H1 (cell line): Measurements from ENCODE around the gene SIK3. TPM values are rescaled to one million over a fixed set of nuclear protein-coding genes. Genes with fewer than 3 reads are reported as not detected.

ENCODE experiments used
- CTCF ChIA-PET: fragments of 300-600 bp; sonication (Branson Sonifier 250); formaldehyde crosslinking; loops from one replicate; lab custom pipeline; 2021; ENCODE audit not compliant: partially characterized antibody; lab: Charles Lee
- POLR2A ChIA-PET: fragments of 300-600 bp; sonication (Branson Sonifier 250); formaldehyde crosslinking; loops from one replicate; lab custom pipeline; 2021; ENCODE audit warnings: inconsistent platforms; ENCODE audit not compliant: partially characterized antibody; lab: Charles Lee
- DNase-seq, 2 experiments: peaks; one replicate each; pipeline versions ENCODE4 v3.0.0 to v3.0.0-alpha.2; 2010 to 2022; ENCODE audit warnings: low spot score in 2 of 2, low read depth in 1 of 2, mixed read lengths in 1 of 2
- FAIRE-seq: peaks from 2 replicates; lab custom pipeline; 2011; peaks lifted over from hg19 to GRCh38; lab: Jason Lieb, UNC
- H2AFZ ChIP-seq: 2 replicates; pipeline ENCODE4 v1.8.1; 2012; ENCODE audit warnings: low read length, inconsistent platforms
- H2AK5ac ChIP-seq: 2 replicates; pipeline ENCODE4 v1.6.1; 2013; ENCODE audit warnings: low read depth, low read length
- H2BK120ac ChIP-seq: replicated peaks from 2 replicates; pipeline ENCODE3; 2013; ENCODE audit warnings: low read depth, low read length, inconsistent platforms
- H2BK12ac ChIP-seq: 2 replicates; pipeline ENCODE4 v1.6.1; 2013; ENCODE audit warnings: low read depth, low read length
- H2BK15ac ChIP-seq: 2 replicates; pipeline ENCODE4 v1.6.1; 2013; ENCODE audit warnings: low read length
- H2BK20ac ChIP-seq: 2 replicates; pipeline ENCODE4 v1.6.1; 2013; ENCODE audit warnings: low read length
- H2BK5ac ChIP-seq: 2 replicates; pipeline ENCODE4 v1.6.1; 2013; ENCODE audit warnings: low read depth, low read length
- H3K14ac ChIP-seq: 2 replicates; pipeline ENCODE4 v1.6.1; 2013; ENCODE audit warnings: inconsistent platforms; ENCODE audit not compliant: insufficient read length
- H3K18ac ChIP-seq: 2 replicates; pipeline ENCODE4 v1.6.1; 2013; ENCODE audit warnings: low read length; ENCODE audit errors: extremely low read depth
- H3K23ac ChIP-seq: 2 replicates; pipeline ENCODE4 v1.6.1; 2013; ENCODE audit warnings: inconsistent platforms; ENCODE audit not compliant: insufficient read length
- H3K23me2 ChIP-seq: 2 replicates; pipeline ENCODE4 v1.6.1; 2013; ENCODE audit warnings: low read depth, low read length
- H3K27ac ChIP-seq: 2 replicates; pipeline ENCODE4 v1.6.1; 2011; ENCODE audit warnings: low read depth, low read length, inconsistent platforms
- H3K27me3 ChIP-seq, 4 experiments: replicated peaks in 1 of 4; 1 replicate in 1 of 4; 2 replicates in 3 of 4; pipeline versions ENCODE4 v1.6.1 to v1.8.1; 2011 to 2013; ENCODE audit warnings: low read length in 3 of 4, mild to moderate bottlenecking in 3 of 4, inconsistent platforms in 2 of 4, mixed read lengths in 2 of 4, moderate library complexity in 1 of 4; ENCODE audit not compliant: control insufficient read depth in 3 of 4, insufficient read depth in 3 of 4; ENCODE audit errors: extremely low read depth in 1 of 4
- H3K36me3 ChIP-seq, 4 experiments: 2 replicates each; pipeline versions ENCODE4 v1.6.1 to v1.8.1; 2011 to 2013; ENCODE audit warnings: mild to moderate bottlenecking in 4 of 4, low read length in 3 of 4, moderate library complexity in 2 of 4, control low read depth in 1 of 4, inconsistent platforms in 1 of 4; ENCODE audit not compliant: insufficient read depth in 4 of 4, control insufficient read depth in 2 of 4
- H3K4ac ChIP-seq: replicated peaks from 2 replicates; pipeline ENCODE3; 2013; ENCODE audit warnings: low read length, low read depth, mixed read lengths, inconsistent platforms; ENCODE audit not compliant: insufficient read length
- H3K4me1 ChIP-seq, 4 experiments: replicated peaks in 1 of 4; 1 replicate in 1 of 4; 2 replicates in 3 of 4; pipeline versions ENCODE4 v1.6.1 to v1.8.1; 2011 to 2013; ENCODE audit warnings: low read length in 3 of 4, inconsistent platforms in 2 of 4, mixed read lengths in 1 of 4; ENCODE audit not compliant: insufficient read depth in 4 of 4, control insufficient read depth in 3 of 4
- H3K4me2 ChIP-seq, 2 experiments: 2 replicates each; pipeline versions ENCODE4 v1.6.1 to v1.8.1; 2011 to 2013; ENCODE audit warnings: low read depth in 2 of 2, low read length in 2 of 2, control low read depth in 1 of 2, inconsistent platforms in 1 of 2, mild to moderate bottlenecking in 1 of 2; ENCODE audit not compliant: insufficient read depth in 1 of 2
- H3K4me3 ChIP-seq, 4 experiments: fragments of 200-600, 300-600 bp in 1 of 4; sonication (generic), shearing (Covaris generic), sonication (Bioruptor Twin) in 1 of 4; 2 replicates each; pipeline versions ENCODE4 v1.5.1 to v1.8.1; 2011 to 2016; ENCODE audit warnings: low read length in 4 of 4, low read depth in 3 of 4, control low read depth in 2 of 4, inconsistent platforms in 2 of 4, mild to moderate bottlenecking in 2 of 4, mixed read lengths in 1 of 4, moderate library complexity in 1 of 4; ENCODE audit not compliant: insufficient read depth in 2 of 4; ENCODE audit errors: extremely low read depth in 1 of 4
- H3K56ac ChIP-seq: replicated peaks from 2 replicates; pipeline ENCODE3; 2013; ENCODE audit warnings: low read depth, mild to moderate bottlenecking, mixed read lengths, low read length, inconsistent platforms; ENCODE audit not compliant: insufficient read length
- H3K79me1 ChIP-seq: 2 replicates; pipeline ENCODE4 v1.6.1; 2013; ENCODE audit warnings: low read depth, low read length, control low read depth
- H3K79me2 ChIP-seq, 2 experiments: 2 replicates each; pipeline versions ENCODE4 v1.6.1 to v1.8.1; 2012 to 2013; ENCODE audit warnings: low read length in 2 of 2, mild to moderate bottlenecking in 2 of 2, inconsistent platforms in 1 of 2; ENCODE audit not compliant: insufficient read depth in 2 of 2, control insufficient read depth in 1 of 2
- H3K9ac ChIP-seq, 4 experiments: replicated peaks in 1 of 4; 1 replicate in 1 of 4; 2 replicates in 3 of 4; pipeline versions ENCODE4 v1.6.1 to v1.8.1; 2011 to 2013; ENCODE audit warnings: low read depth in 3 of 4, low read length in 3 of 4, control low read depth in 2 of 4, mild to moderate bottlenecking in 2 of 4, moderate library complexity in 2 of 4, inconsistent platforms in 1 of 4; ENCODE audit errors: extremely low read depth in 1 of 4
- H3K9me3 ChIP-seq, 2 experiments: 2 replicates each; pipeline versions ENCODE4 v1.6.1 to v1.8.1; 2012 to 2013; ENCODE audit warnings: mild to moderate bottlenecking in 2 of 2, moderate library complexity in 2 of 2, control low read depth in 1 of 2, inconsistent platforms in 1 of 2, low read depth in 1 of 2, low read length in 1 of 2, mixed read lengths in 1 of 2; ENCODE audit not compliant: insufficient read depth in 2 of 2
- H4K20me1 ChIP-seq, 2 experiments: replicated peaks in 1 of 2; 2 replicates each; pipeline versions ENCODE3 to v1.8.1; 2011 to 2013; ENCODE audit warnings: inconsistent platforms in 2 of 2, low read length in 2 of 2, mild to moderate bottlenecking in 1 of 2; ENCODE audit not compliant: insufficient read depth in 2 of 2, control insufficient read depth in 1 of 2
- H4K5ac ChIP-seq: 2 replicates; pipeline ENCODE4 v1.6.1; 2013; ENCODE audit warnings: low read length, low read depth, mixed read lengths, inconsistent platforms; ENCODE audit not compliant: insufficient read length
- H4K8ac ChIP-seq: 2 replicates; pipeline ENCODE4 v1.8.0; 2013; ENCODE audit warnings: mild to moderate bottlenecking, moderate library complexity, low read length, inconsistent platforms; ENCODE audit not compliant: insufficient read depth; ENCODE audit errors: extremely low read depth
- H4K91ac ChIP-seq: replicated peaks from 2 replicates; pipeline ENCODE3; 2013; ENCODE audit warnings: low read length, mixed read lengths, inconsistent platforms; ENCODE audit not compliant: insufficient read length
- BCL11A ChIP-seq, 2 experiments: IDR thresholded peaks; one replicate each; pipeline ENCODE4 v1.6.1; 2011; ENCODE audit warnings: low read depth in 2 of 2, low read length in 2 of 2, mild to moderate bottlenecking in 2 of 2
- CTBP2 ChIP-seq: IDR thresholded peaks from 2 replicates; pipeline ENCODE4 v1.7.0; 2011; ENCODE audit warnings: borderline replicate concordance, mild to moderate bottlenecking, moderate library complexity, mixed read lengths, low read length; ENCODE audit not compliant: insufficient read depth, insufficient read length
- HDAC6 ChIP-seq: IDR thresholded peaks from one replicate; pipeline ENCODE4 v1.7.1; 2012; ENCODE audit warnings: low read depth, mild to moderate bottlenecking, inconsistent platforms, low read length, moderate library complexity
- POLR2A ChIP-seq, 2 experiments: IDR thresholded peaks; 1 replicate in 1 of 2; 2 replicates in 1 of 2; pipeline ENCODE4 v1.6.1; 2011; ENCODE audit warnings: low read depth in 2 of 2, low read length in 2 of 2, mild to moderate bottlenecking in 2 of 2; ENCODE audit errors: control extremely low read depth in 1 of 2
- POLR2AphosphoS5 ChIP-seq: IDR thresholded peaks from 2 replicates; pipeline ENCODE4 v1.6.1; 2011; ENCODE audit warnings: low read depth, low read length
- SP2 ChIP-seq: IDR thresholded peaks from 2 replicates; pipeline ENCODE4 v1.6.1; 2012; ENCODE audit warnings: mild to moderate bottlenecking, low read length, inconsistent platforms
- TAF1 ChIP-seq: IDR thresholded peaks from 2 replicates; pipeline ENCODE4 v1.6.1; 2011; ENCODE audit warnings: mild to moderate bottlenecking, low read depth, low read length
- TBP ChIP-seq: IDR thresholded peaks from 2 replicates; pipeline ENCODE4 v1.6.1; 2011; ENCODE audit warnings: low read depth, low read length, improper control_type of control experiment
- WGBS, 2 experiments: shearing (Covaris generic) in 1 of 2; methylation state at CpG; one replicate each; pipeline versions ENCODE4 v1.1.6 to v1.1.7; 2013 to 2015; ENCODE audit warnings: low lambda C conversion rate in 2 of 2, mixed read lengths in 2 of 2, inconsistent platforms in 1 of 2, low coverage in 1 of 2, missing lambda C conversion rate in 1 of 2; ENCODE audit not compliant: insufficient replicate concordance in 2 of 2, insufficient coverage in 1 of 2, insufficient read length in 1 of 2; ENCODE audit errors: extremely low coverage in 1 of 2, missing lambda C conversion rate in 1 of 2; 5-methylcytosine and 5-hydroxymethylcytosine counted together
- polyA plus RNA-seq, 7 experiments: library from polyadenylated mRNA; depleted of rRNA in 3 of 7; stranded (reverse) in 5 of 7; unstranded in 2 of 7; fragments of >200 nt in 5 of 7; fragments of 200-250 nt in 2 of 7; gene quantifications; 1 replicate in 5 of 7; 2 replicates in 1 of 7; 4 replicates in 1 of 7; pipeline versions ENCODE4 v1.2.1 to v1.2.3, GENCODE V29; 2011 to 2013; ENCODE audit warnings: missing spikeins in 2 of 7, mixed read lengths in 2 of 7
- total RNA-seq: library from RNA; stranded (reverse); fragmentation: NEBNext Ultra II Directional; extraction: Animal tissue kit (Norgen Biotek cat#: 25700); gene quantifications from 2 replicates; pipeline ENCODE4 v1.2.1, GENCODE V29; 2021
- TF ChIP-seq, protein P1 (sequence below): IDR thresholded peaks from 2 replicates; pipeline ENCODE4 v1.6.1; 2011; ENCODE audit warnings: low read depth, mild to moderate bottlenecking, low read length; ENCODE audit not compliant: insufficient read depth
- TF ChIP-seq, protein P2 (sequence below): IDR thresholded peaks from 2 replicates; pipeline ENCODE4 v1.6.1; 2012; ENCODE audit warnings: inconsistent platforms
- TF ChIP-seq, protein P3 (sequence below), 3 experiments: IDR thresholded peaks; 1 replicate in 2 of 3; 2 replicates in 1 of 3; pipeline versions ENCODE4 v1.5.1 to v1.6.1; 2011; ENCODE audit warnings: low read length in 3 of 3, mild to moderate bottlenecking in 3 of 3, inconsistent platforms in 2 of 3, low read depth in 1 of 3, moderate library complexity in 1 of 3; ENCODE audit not compliant: insufficient read depth in 1 of 3; ENCODE audit errors: control extremely low read depth in 1 of 3

The SIK3 gene
- total and polyA plus RNA-seq, 2 of the 8 experiments (the other 6 are each of a cell fraction or from before 2014, with no cell fraction given): 19.9 to 32.1 TPM

DNA sequence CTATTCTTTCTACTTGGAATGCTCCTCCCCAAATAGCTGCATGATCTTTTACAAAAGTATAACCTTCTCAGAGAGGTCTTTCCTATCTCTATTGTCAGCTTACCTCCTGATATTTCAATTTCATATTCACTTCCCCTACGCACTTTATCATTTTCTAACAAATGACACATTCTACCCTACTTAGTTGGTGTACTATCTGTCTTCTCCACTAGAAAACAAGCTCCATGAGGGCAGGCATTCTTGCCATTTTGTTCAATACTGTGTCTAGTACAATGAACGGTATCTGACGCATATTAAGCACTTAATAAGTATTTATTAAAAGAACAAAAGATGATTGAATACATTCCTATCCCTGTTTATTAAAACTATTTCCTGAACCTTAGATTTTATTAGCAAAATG, 164.3 kb downstream of the SIK3 start:
- H3K27me3 ChIP-seq: no peaks in the 10 kb centered on the region
- no peak overlapping the region for H3K23ac ChIP-seq
- H3K9ac ChIP-seq: no peak overlapping the region
- WGBS, 2 experiments: 94 to 100% methylated on average over 1 to 3 of the region's 3 CpGs
- H3K79me2 ChIP-seq: no peaks in the 10 kb centered on the region
- no peak overlapping the region for H2BK15ac ChIP-seq
- no peak overlapping the region for H3K56ac ChIP-seq
- no peak overlapping the region for H3K27ac ChIP-seq
- no peak overlapping the region for H3K18ac ChIP-seq
- CTCF ChIA-PET: interaction anchor here (0.6 to 1.5 kb wide), 3 partner anchors 17 to 125 kb away, joined by 3 to 4 read pairs (median 3); no protein-coding TSS in a partner anchor
- no peaks in the 10 kb centered on the region for H3K36me3 ChIP-seq
- H2BK12ac ChIP-seq: no peak overlapping the region
- no peak overlapping the region for H2BK5ac ChIP-seq
- peaks cover 0 to 2% of the 10 kb centered on the region in 2 experiments for H4K20me1 ChIP-seq
- H3K79me1 ChIP-seq: no peaks in the 10 kb centered on the region
- H2AFZ ChIP-seq: no peak overlapping the region
- H3K4ac ChIP-seq: no peak overlapping the region
- H3K9me3 ChIP-seq: no peaks in the 10 kb centered on the region
- H3K4me3 ChIP-seq: no peak overlapping the region
- no peak overlapping the region for H2BK120ac ChIP-seq
- no peaks in the 10 kb centered on the region; the same call in 1 of the 2 replicates for H3K23me2 ChIP-seq
- FAIRE-seq (no peak), DNase-seq (no peak)
- H3K4me1 ChIP-seq: peaks cover 1 to 7% (median 5%) of the 10 kb centered on the region in 4 experiments; a peak in 4 of 7 replicates
- no peak overlapping the region for H2AK5ac ChIP-seq
- no peak overlapping the region for H3K14ac ChIP-seq
- H4K91ac ChIP-seq: no peak overlapping the region
- no peak overlapping the region for H4K8ac ChIP-seq
- no peak overlapping the region for H3K4me2 ChIP-seq
- POLR2A ChIA-PET: interaction anchor here (1.3 kb wide), 1 partner anchor 210 kb away, joined by 5 read pairs; the partner anchor contains the start of gene PAFAH1B2
- H4K5ac ChIP-seq: no peak overlapping the region
- no peak overlapping the region for H2BK20ac ChIP-seq
- no peak for TF ChIP-seq SP2
- TF ChIP-seq BCL11A (IDR thresholded peaks at IDR 0.05; ENCODE audit: low read depth in 2 of 2, low read length in 2 of 2): no peak
- no peak for TF ChIP-seq POLR2A (IDR thresholded peaks at IDR 0.05; ENCODE audit: control extremely low read depth in 1 of 2, low read depth in 2 of 2, low read length in 2 of 2)
- TF ChIP-seq, protein P1, sequence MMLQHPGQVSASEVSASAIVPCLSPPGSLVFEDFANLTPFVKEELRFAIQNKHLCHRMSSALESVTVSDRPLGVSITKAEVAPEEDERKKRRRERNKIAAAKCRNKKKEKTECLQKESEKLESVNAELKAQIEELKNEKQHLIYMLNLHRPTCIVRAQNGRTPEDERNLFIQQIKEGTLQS: no peak
- TF ChIP-seq TBP: no peak
- TF ChIP-seq, protein P2, sequence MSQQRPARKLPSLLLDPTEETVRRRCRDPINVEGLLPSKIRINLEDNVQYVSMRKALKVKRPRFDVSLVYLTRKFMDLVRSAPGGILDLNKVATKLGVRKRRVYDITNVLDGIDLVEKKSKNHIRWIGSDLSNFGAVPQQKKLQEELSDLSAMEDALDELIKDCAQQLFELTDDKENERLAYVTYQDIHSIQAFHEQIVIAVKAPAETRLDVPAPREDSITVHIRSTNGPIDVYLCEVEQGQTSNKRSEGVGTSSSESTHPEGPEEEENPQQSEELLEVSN: no peak
- TF ChIP-seq HDAC6: no peak
- TF ChIP-seq, protein P3, sequence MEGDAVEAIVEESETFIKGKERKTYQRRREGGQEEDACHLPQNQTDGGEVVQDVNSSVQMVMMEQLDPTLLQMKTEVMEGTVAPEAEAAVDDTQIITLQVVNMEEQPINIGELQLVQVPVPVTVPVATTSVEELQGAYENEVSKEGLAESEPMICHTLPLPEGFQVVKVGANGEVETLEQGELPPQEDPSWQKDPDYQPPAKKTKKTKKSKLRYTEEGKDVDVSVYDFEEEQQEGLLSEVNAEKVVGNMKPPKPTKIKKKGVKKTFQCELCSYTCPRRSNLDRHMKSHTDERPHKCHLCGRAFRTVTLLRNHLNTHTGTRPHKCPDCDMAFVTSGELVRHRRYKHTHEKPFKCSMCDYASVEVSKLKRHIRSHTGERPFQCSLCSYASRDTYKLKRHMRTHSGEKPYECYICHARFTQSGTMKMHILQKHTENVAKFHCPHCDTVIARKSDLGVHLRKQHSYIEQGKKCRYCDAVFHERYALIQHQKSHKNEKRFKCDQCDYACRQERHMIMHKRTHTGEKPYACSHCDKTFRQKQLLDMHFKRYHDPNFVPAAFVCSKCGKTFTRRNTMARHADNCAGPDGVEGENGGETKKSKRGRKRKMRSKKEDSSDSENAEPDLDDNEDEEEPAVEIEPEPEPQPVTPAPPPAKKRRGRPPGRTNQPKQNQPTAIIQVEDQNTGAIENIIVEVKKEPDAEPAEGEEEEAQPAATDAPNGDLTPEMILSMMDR (IDR thresholded peaks at IDR 0.05; ENCODE audit: control extremely low read depth in 1 of 3, insufficient read depth in 1 of 3, low read depth in 1 of 3, low read length in 3 of 3): no peak
- no peak for TF ChIP-seq CTBP2
- no peak for TF ChIP-seq TAF1
- TF ChIP-seq POLR2AphosphoS5: no peak
